GM15510 (cell line): ENCODE measurements around the gene F13B.

Experiments
- POLR2A ChIP-seq: IDR thresholded peaks from 3 replicates; pipeline ENCODE4 v1.6.1; 2011; ENCODE audit warnings: borderline replicate concordance; ENCODE audit not compliant: insufficient read length; ENCODE audit errors: extremely low read depth

Gene F13B

DNA sequence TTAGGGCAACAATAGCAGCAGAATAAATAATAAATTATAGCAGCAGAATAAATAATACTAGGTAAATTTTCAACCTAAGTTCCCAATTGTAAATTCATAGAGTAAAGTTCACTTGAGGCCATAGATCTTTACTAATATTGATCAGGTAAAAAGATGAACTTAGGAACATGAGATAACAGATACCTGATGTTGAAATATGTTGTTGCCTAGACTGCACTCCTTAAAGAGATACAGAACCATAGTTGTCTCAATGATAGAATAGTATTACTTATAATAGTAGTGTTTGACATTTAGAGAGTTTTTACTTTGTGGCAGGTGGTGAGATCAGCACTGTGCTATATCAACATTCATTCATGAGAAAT lies 378 bp upstream of the F13B start:
- TF ChIP-seq POLR2A: no peak

- TF ChIP-seq POLR2A: no peak
Observed at GRCh38 chr1:197066277-197066676, 783 bp downstream of the F13B start.

DNA sequence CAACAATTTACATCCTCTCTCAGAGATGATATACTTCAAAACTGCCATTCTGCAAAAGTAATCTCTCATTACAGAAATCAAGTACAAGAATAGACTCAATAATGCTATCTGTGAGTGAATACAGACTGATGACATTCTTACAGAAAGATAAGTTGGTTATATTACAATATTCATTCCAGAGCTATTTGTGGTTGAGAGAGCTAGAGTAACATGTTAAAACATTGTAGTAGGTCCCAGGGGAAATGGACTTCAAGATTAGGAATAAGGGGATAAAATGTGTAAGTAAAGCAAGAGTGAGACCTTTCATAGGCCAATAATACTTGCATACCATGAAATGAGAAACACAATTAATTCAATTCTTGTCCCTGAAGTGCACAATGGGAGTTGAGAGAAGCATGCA lies 1.5 kb downstream of the F13B start:
- no peak for TF ChIP-seq POLR2A

DNA sequence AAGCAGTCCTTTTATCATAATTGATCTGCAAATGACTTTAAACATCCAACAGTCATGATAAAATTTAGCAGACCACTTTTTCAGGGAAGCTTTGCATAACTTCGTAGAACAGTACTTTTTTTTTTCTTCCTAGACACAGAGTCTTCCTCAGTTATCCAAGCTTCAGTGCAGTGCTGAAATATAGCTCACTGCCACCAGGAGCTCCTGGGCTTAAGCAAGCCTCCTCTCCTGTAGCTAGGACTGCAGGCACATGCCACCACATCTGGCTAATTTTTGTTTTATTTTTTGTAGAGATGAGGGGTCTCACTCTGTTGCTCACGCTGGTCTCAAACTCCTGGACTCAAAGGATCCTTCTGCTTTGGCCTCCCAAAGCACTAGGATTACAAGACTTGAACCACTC lies 3.8 kb downstream of the F13B start:
- TF ChIP-seq POLR2A: no peak

- TF ChIP-seq POLR2A: no peak
Observed at GRCh38 chr1:197062692-197063091, 4.4 kb downstream of the F13B start.

DNA sequence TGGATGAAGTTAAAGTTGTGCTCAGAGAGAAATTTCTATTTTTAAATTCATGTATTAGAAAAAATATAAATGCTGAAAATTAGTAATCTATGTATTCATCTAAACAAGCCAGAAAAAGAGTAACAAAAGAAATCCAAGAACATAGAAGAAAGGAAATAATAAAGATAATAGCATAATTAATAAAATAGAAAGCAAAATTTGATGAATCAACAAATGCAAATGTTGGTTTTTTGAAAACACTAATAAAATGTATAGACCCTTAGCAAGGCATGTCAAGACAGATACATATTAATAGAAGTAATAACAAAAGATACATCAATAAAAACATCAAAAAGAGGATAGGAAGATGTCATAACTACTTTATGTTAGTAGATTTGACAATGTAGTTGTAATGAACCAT lies 18.0 kb downstream of the F13B start:
- TF ChIP-seq POLR2A: no peak

GRCh38 chr1:197042676-197043341 lies 24.3 kb downstream of the F13B start:
- no peak for TF ChIP-seq POLR2A

DNA sequence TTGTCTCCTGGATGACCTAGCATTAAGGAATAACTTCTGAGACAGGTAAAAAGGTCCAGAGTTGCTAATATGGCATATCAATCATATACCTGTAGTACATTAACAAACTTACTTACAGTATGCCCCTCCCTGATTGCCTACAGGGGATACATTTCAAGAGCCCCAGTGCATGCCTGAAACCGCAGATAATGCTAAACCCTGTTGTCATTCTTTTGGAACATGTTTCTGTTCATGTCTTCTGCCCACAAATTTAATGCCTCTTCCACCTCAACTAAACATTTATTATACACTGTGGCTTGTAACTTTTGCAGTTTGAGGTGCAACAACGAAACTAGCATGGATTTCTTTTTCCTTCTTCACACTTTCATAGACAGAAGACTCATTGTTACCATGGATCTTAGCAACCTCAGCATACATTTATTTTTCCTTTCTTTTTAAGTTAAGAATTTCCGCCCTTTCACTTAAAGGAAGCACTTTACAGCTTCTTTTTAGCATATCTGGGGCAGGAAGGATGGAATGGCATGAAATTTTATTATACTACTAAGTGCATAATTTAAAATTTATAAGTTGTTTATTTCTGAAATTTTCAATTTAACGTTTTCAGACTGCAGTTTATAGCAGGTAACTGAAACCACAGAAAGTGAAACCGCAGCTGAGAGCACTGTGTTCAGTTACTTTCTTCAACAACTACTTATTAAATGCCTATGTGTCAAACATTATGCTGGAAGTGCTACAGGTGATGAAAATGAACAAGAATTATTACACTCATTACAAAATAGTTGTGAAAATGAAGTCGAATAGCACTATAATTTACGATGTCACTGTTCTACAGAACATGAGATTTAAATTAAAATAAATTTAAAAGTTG lies 25.3 kb downstream of the F13B start:
- TF ChIP-seq POLR2A: no peak

- no peak for TF ChIP-seq POLR2A
Observed at GRCh38 chr1:197036861-197037260, 30.2 kb downstream of the F13B start.

DNA sequence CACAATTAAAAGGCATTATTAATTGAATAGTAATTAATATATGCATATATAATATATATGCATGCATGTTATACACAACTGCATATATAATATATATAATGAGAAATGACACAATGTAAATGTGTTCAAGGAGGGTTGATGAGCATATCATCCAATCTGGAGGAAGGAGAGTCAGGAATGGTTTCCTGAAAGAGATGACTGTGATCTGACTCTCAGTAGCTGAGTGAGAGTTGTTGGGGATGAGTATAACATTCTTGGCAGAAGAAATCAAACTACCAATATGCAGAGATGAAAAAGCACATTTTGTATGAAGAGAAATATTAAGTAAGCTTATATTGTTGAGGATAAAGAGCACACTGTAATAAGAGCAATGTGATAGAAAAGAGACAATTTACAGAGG lies 37.3 kb downstream of the F13B start:
- no peak for TF ChIP-seq POLR2A

GRCh38 chr1:197027359-197027758 lies 39.7 kb downstream of the F13B start:
- TF ChIP-seq POLR2A: no peak

DNA sequence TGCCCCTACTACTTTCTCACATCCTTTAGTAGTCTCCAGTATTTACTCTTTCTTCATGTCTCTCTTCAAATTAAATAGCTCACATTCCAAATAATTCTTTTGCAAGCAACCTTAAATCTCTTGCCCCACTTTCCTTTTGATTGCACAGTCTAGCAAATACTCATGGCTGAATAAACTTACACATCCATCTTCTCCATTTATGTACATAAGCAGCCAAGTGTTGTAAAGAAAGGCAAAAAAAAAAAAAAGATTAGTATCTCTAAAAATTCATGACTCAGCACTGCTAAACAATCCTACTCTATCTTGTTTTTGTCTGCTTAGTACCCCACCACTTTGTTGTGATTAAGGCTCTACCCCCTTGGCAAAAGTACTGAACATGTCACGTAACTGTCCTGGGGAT lies 42.6 kb downstream of the F13B start:
- no peak for TF ChIP-seq POLR2A

DNA sequence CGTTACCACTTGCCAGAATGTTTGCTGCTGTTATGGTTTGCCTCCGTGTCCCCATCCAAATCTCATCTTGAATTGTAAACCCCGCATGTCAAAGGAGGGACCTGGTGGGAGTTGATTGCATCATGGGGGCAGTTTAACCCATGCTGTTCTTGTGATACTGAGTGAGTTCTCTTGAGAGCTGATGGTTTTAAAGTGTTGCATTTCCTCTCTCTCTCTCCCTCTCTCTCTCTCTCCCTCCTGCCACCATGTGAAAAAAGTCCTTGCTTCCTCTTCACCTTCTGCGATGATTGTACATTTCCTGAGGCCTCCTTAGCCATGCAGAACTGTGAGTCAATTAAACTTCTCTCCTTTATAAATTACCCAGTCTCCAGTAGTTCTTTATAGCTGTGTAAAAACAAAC lies 45.3 kb downstream of the F13B start:
- TF ChIP-seq POLR2A: no peak

DNA sequence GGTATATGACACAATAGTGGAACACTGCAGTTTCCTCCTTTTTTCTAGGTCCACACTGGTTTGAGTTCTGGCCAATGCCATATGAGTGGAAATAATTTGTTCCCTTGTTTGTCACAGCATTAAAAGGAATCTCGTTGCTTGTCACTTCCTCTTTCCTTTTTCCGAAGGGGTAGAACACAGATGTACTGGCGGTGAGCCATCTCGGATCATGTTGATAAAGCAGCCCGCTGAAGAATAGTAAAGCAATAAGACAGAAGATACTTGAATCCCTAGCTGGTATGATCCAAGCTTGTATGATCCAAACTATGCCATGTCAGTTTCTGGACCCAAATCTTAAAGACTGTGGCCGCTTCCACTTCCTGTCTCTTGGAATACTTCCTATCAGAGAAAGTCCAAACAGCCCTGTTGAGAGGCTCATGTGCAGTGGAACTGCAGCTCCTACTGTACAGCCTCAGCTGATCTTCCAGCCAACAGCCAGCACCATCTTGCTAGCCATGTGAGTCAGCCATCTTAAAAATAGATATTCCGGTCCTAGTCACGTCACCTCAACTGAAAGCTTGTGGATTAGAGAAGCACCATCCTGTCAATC lies 49.4 kb downstream of the F13B start:
- TF ChIP-seq POLR2A: no peak

DNA sequence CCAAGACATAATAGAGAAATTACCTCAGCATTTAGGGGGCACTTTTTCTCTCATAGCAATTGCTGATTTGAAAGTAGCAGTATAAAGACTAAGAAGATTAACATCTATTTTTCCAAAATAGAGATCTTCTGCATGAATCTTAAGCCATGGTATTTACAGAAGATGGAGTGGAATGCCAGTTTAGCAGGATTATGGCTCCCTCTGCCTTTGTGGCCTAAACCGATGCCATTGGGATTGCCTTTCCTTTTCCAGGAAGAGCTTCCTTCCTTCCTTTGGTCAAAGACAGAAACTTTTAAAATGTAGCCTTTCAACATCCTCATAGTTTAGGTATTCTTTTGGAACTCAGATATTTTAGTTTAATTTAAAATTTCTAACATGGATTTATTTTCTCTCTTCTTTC lies 50.3 kb downstream of the F13B start:
- TF ChIP-seq POLR2A: no peak

DNA sequence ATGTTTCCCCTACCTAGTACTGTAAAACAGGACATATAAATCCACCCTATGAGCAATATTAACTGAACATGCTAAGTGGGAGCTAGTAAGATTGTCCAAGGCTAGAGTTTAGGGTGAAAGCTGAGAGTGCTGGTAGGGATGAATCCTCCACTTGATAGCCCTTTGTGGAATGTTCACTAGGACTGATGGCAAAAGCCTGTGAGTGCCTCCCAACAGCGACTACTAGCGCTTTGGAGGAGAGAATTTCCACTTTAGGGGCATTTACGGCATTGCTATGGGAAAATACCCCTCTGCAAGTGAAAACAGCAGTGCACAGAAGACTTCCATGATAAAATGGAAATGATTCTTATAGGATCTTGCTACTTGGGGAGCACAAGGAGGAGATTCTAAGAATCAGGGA lies 53.8 kb downstream of the F13B start:
- no peak for TF ChIP-seq POLR2A
